ENCODE measurements around the gene FAXDC2. TPM values are rescaled to one million over a fixed set of nuclear protein-coding genes. Genes with fewer than 3 reads are reported as not detected.

The FAXDC2 gene
- total and polyA plus RNA-seq, 2 of the 13 experiments (the other 11 are each of a cell fraction or from before 2014, with no cell fraction given), result 4.7 to 58.8 TPM

DNA sequence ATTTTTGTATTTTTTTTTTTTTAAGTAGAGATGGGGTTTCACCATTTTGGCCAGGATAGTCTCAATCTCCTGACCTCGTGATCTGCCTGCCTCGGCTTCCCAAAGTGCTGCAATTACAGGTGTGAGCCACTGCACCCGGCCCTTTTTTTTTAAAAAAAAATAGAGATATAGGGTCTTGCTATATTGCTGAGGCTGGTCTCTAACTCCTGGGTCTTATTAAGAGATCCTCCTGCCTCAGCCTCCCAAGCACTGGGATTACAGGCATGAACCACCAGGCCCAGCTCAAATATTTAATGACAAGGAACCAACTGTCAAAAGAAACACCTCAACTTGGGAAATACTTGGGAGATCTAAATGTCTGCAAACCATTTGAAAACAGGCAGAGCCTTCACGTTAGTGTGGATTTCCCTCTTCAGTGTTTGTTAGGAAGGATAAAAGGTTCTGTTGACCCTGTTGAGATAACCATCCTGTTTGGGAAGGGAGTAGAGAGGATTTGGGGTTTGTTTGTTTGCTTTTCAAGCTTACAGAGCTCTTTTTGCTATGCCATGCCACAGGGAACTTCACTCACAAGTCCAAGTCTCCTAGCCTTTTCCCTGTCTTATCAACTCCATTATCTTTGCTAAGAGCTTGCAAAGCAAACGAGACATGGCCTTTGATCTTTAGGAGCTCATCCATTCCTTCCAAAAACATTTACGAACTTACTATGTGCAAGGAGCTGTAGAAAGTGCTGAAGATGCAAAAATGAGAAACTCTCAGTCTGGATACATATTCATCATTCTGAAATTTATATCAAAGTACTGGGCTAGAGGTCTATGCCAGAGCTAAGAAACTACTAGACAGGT, 7.5 kb downstream of the FAXDC2 start (continued):
- TF ChIP-seq, protein P1, sequence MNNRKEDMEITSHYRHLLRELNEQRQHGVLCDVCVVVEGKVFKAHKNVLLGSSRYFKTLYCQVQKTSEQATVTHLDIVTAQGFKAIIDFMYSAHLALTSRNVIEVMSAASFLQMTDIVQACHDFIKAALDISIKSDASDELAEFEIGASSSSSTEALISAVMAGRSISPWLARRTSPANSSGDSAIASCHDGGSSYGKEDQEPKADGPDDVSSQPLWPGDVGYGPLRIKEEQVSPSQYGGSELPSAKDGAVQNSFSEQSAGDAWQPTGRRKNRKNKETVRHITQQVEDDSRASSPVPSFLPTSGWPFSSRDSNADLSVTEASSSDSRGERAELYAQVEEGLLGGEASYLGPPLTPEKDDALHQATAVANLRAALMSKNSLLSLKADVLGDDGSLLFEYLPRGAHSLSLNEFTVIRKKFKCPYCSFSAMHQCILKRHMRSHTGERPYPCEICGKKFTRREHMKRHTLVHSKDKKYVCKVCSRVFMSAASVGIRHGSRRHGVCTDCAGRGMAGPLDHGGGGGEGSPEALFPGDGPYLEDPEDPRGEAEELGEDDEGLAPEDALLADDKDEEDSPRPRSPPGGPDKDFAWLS (CRISPR knock-in tag; IDR thresholded peaks at IDR 0.05; ENCODE audit: borderline replicate concordance), result no peak
- no peak for TF ChIP-seq ZNF530 (CRISPR knock-in tag; IDR thresholded peaks at IDR 0.05; ENCODE audit: low read depth)
- TF ChIP-seq IRX3 (CRISPR knock-in tag; IDR thresholded peaks at IDR 0.05; ENCODE audit: borderline replicate concordance, low read depth), result no peak
- TF ChIP-seq, protein P2, sequence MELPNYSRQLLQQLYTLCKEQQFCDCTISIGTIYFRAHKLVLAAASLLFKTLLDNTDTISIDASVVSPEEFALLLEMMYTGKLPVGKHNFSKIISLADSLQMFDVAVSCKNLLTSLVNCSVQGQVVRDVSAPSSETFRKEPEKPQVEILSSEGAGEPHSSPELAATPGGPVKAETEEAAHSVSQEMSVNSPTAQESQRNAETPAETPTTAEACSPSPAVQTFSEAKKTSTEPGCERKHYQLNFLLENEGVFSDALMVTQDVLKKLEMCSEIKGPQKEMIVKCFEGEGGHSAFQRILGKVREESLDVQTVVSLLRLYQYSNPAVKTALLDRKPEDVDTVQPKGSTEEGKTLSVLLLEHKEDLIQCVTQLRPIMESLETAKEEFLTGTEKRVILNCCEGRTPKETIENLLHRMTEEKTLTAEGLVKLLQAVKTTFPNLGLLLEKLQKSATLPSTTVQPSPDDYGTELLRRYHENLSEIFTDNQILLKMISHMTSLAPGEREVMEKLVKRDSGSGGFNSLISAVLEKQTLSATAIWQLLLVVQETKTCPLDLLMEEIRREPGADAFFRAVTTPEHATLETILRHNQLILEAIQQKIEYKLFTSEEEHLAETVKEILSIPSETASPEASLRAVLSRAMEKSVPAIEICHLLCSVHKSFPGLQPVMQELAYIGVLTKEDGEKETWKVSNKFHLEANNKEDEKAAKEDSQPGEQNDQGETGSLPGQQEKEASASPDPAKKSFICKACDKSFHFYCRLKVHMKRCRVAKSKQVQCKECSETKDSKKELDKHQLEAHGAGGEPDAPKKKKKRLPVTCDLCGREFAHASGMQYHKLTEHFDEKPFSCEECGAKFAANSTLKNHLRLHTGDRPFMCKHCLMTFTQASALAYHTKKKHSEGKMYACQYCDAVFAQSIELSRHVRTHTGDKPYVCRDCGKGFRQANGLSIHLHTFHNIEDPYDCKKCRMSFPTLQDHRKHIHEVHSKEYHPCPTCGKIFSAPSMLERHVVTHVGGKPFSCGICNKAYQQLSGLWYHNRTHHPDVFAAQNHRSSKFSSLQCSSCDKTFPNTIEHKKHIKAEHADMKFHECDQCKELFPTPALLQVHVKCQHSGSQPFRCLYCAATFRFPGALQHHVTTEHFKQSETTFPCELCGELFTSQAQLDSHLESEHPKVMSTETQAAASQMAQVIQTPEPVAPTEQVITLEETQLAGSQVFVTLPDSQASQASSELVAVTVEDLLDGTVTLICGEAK (IDR thresholded peaks at IDR 0.05), result no peak
- TF ChIP-seq, protein P2 (CRISPR knock-in tag; IDR thresholded peaks at IDR 0.05), result no peak; the same call in 1 of the 2 replicates
- TF ChIP-seq MXI1 (IDR thresholded peaks at IDR 0.05; ENCODE audit: borderline replicate concordance, low read depth, low read length), result no peak
- TF ChIP-seq, protein P3, sequence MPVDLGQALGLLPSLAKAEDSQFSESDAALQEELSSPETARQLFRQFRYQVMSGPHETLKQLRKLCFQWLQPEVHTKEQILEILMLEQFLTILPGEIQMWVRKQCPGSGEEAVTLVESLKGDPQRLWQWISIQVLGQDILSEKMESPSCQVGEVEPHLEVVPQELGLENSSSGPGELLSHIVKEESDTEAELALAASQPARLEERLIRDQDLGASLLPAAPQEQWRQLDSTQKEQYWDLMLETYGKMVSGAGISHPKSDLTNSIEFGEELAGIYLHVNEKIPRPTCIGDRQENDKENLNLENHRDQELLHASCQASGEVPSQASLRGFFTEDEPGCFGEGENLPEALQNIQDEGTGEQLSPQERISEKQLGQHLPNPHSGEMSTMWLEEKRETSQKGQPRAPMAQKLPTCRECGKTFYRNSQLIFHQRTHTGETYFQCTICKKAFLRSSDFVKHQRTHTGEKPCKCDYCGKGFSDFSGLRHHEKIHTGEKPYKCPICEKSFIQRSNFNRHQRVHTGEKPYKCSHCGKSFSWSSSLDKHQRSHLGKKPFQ (CRISPR knock-in tag; IDR thresholded peaks at IDR 0.05; ENCODE audit: insufficient replicate concordance), result no peak
- TF ChIP-seq SYNCRIP (IDR thresholded peaks at IDR 0.05; ENCODE audit: insufficient read depth, low read depth, low read length), result no peak
- no peak for TF ChIP-seq GMEB2 (CRISPR knock-in tag; IDR thresholded peaks at IDR 0.05; ENCODE audit: low read depth)
- no peak for TF ChIP-seq ZNF709 (CRISPR knock-in tag; IDR thresholded peaks at IDR 0.05)
- TF ChIP-seq ZNF317 (CRISPR knock-in tag; IDR thresholded peaks at IDR 0.05), result 0 out of 2 replicates have a peak, but pooled peaks have one; percentile 24
- no peak for TF ChIP-seq NR1H2 (CRISPR knock-in tag; IDR thresholded peaks at IDR 0.05; ENCODE audit: borderline replicate concordance, low read depth)
- peak; percentile 77; the same call in 1 of the 2 replicates for TF ChIP-seq NKX3-1 (CRISPR knock-in tag; IDR thresholded peaks at IDR 0.05)
- no peak for TF ChIP-seq ZNF766 (CRISPR knock-in tag; IDR thresholded peaks at IDR 0.05; ENCODE audit: borderline replicate concordance)

Measured in HepG2 (cell line).